HepG2 (cell line): ENCODE measurements around the gene TMEM164. TPM values are rescaled to one million over a fixed set of nuclear protein-coding genes. Genes with fewer than 3 reads are reported as not detected.

Experiments
- ATAC-seq: fragments of 200-7000 bp; cut with Tn5 transposase; 3 replicates; pipeline ENCODE4 v1.9.1; 2020; ENCODE audit warnings: mild to moderate bottlenecking, moderate library complexity
- BruUV-seq: library from RNA; stranded (reverse); fragments of 400-500 nt; replicated peaks from 2 replicates; lab custom pipeline; 2021; lab: Mats Ljungman, UMichigan
- CTCF ChIA-PET: fragments of 300-600 bp; formaldehyde crosslinking; extraction: SDS; loops from one replicate; lab custom pipeline; 2021; ENCODE audit warnings: low total read pairs, inconsistent platforms, low intra/inter-chr PET ratio; lab: Yijun Ruan, JAX
- POLR2A ChIA-PET: fragments of 350-600 bp; sonication (Branson Sonifier 250); formaldehyde crosslinking; loops from one replicate; lab custom pipeline; 2020; ENCODE audit warnings: antibody characterized with exemption, inconsistent platforms; lab: Yijun Ruan, JAX
- DNase-seq: peaks from one replicate; pipeline ENCODE4 v3.0.0-alpha.2; 2015; ENCODE audit warnings: low spot score
- FAIRE-seq: peaks from 3 replicates; lab custom pipeline; 2011; peaks lifted over from hg19 to GRCh38; lab: Jason Lieb, UNC
- H2AFZ ChIP-seq: one replicate; pipeline ENCODE4 v1.6.1; 2011; ENCODE audit warnings: low read length, inconsistent platforms
- H3K27ac ChIP-seq: fragments of 300-600 bp; 3 replicates; pipeline ENCODE4 v1.8.0; 2011; ENCODE audit warnings: mixed run types, mild to moderate bottlenecking, mixed read lengths, low read length, inconsistent platforms; ENCODE audit not compliant: insufficient read depth; ENCODE audit errors: extremely low read length
- H3K27me3 ChIP-seq, 2 experiments: fragments of 200-600 bp in 1 of 2; 2 replicates in 1 of 2; 3 replicates in 1 of 2; pipeline versions ENCODE4 v1.6.0 to v1.8.0; 2011; ENCODE audit warnings: low read length in 2 of 2, mild to moderate bottlenecking in 2 of 2, moderate library complexity in 2 of 2, inconsistent platforms in 1 of 2; ENCODE audit not compliant: insufficient read depth in 2 of 2, control insufficient read depth in 1 of 2
- H3K36me3 ChIP-seq, 2 experiments: fragments of 200-600 bp in 1 of 2; replicated peaks in 1 of 2; 2 replicates in 1 of 2; 3 replicates in 1 of 2; pipeline versions ENCODE4 v1.5.1 to v1.8.0; 2011; ENCODE audit warnings: low read length in 2 of 2, inconsistent platforms in 1 of 2; ENCODE audit not compliant: insufficient read depth in 2 of 2, control insufficient read depth in 1 of 2
- H3K4me1 ChIP-seq: 2 replicates; pipeline ENCODE4 v1.5.1; 2012; ENCODE audit warnings: low read length, inconsistent platforms; ENCODE audit not compliant: insufficient read depth
- H3K4me2 ChIP-seq: 2 replicates; pipeline ENCODE4 v1.6.0; 2011; ENCODE audit warnings: low read depth, low read length, inconsistent platforms
- H3K4me3 ChIP-seq, 3 experiments: fragments of 200-600 bp in 1 of 3; sonication (generic), shearing (Covaris generic) in 1 of 3; replicated peaks in 1 of 3; 2 replicates each; pipeline ENCODE4 v1.5.1; 2011 to 2016; ENCODE audit warnings: low read length in 3 of 3, inconsistent platforms in 2 of 3, low read depth in 2 of 3, mild to moderate bottlenecking in 2 of 3, control low read depth in 1 of 3, mixed read lengths in 1 of 3; ENCODE audit not compliant: insufficient read depth in 1 of 3
- H3K79me2 ChIP-seq: one replicate; pipeline ENCODE4 v1.6.1; 2011; ENCODE audit warnings: low read length, inconsistent platforms; ENCODE audit not compliant: insufficient read depth
- H3K9ac ChIP-seq: 2 replicates; pipeline ENCODE4 v1.6.0; 2011; ENCODE audit warnings: mild to moderate bottlenecking, low read depth, low read length, inconsistent platforms; ENCODE audit not compliant: insufficient read depth
- H3K9me3 ChIP-seq: 2 replicates; pipeline ENCODE4 v1.5.1; 2012; ENCODE audit warnings: mild to moderate bottlenecking, low read length
- H4K20me1 ChIP-seq: 2 replicates; pipeline ENCODE4 v1.6.0; 2011; ENCODE audit warnings: inconsistent platforms, mild to moderate bottlenecking, low read length, moderate library complexity; ENCODE audit not compliant: insufficient read depth
- ATF1 ChIP-seq: IDR thresholded peaks from 2 replicates; pipeline ENCODE4 v1.6.1; 2016; ENCODE audit warnings: mild to moderate bottlenecking, control low read depth
- EP300 ChIP-seq, 3 experiments: sonication (generic) in 1 of 3; formaldehyde crosslinking in 1 of 3; IDR thresholded peaks; 2 replicates each; pipeline versions ENCODE4 v1.5.1 to v1.6.1; 2011 to 2020; ENCODE audit warnings: low read depth in 2 of 3, low read length in 2 of 3, borderline replicate concordance in 1 of 3, improper control_type of control experiment in 1 of 3, mild to moderate bottlenecking in 1 of 3, missing genetic modification reagents in 1 of 3, moderate library complexity in 1 of 3
- ISL2 ChIP-seq: sonication (generic); formaldehyde crosslinking; IDR thresholded peaks from 2 replicates; pipeline ENCODE4 v1.5.0; 2020; ENCODE audit warnings: missing genetic modification reagents
- MBNL3 ChIP-seq: fragments of 250-450 bp; sonication (Bioruptor Pico); conservative IDR thresholded peaks from 2 replicates; pipeline ENCODE4 v1.8.0; 2022; ENCODE audit warnings: mild to moderate bottlenecking, inconsistent platforms
- MTF1 ChIP-seq: sonication (generic); formaldehyde crosslinking; IDR thresholded peaks from 2 replicates; pipeline ENCODE4 v1.5.0; 2020; ENCODE audit warnings: missing genetic modification reagents
- NFATC3 ChIP-seq: sonication (generic); formaldehyde crosslinking; IDR thresholded peaks from 2 replicates; pipeline ENCODE4 v1.5.1; 2020; ENCODE audit warnings: mild to moderate bottlenecking, missing genetic modification reagents
- RNF219 ChIP-seq: sonication (generic); formaldehyde crosslinking; IDR thresholded peaks from 2 replicates; pipeline ENCODE4 v1.5.0; 2020; ENCODE audit warnings: mild to moderate bottlenecking, missing genetic modification reagents
- RXRB ChIP-seq: IDR thresholded peaks from 2 replicates; pipeline ENCODE4 v1.6.1; 2016; ENCODE audit warnings: borderline replicate concordance, missing genetic modification reagents, missing compliant biosample characterization
- TBX2 ChIP-seq: sonication (generic); formaldehyde crosslinking; IDR thresholded peaks from 2 replicates; pipeline ENCODE4 v1.5.0; 2020; ENCODE audit warnings: missing genetic modification reagents, mild to moderate bottlenecking, borderline replicate concordance
- TBX3 ChIP-seq: fragments of 450-650 bp; IDR thresholded peaks from 2 replicates; pipeline ENCODE4 v1.6.1; 2017; ENCODE audit warnings: antibody characterized with exemption, mild to moderate bottlenecking, inconsistent platforms, borderline replicate concordance
- ZBTB38 ChIP-seq: sonication (generic); formaldehyde crosslinking; IDR thresholded peaks from 2 replicates; pipeline ENCODE4 v1.5.1; 2020; ENCODE audit warnings: mild to moderate bottlenecking, missing genetic modification reagents
- ZC3H13 ChIP-seq: sonication (generic); formaldehyde crosslinking; IDR thresholded peaks from 2 replicates; pipeline ENCODE4 v1.8.1; 2023; ENCODE audit warnings: mild to moderate bottlenecking, missing genetic modification reagents, moderate library complexity
- ZFP1 ChIP-seq: IDR thresholded peaks from 2 replicates; pipeline ENCODE4 v1.6.1; 2016
- ZNF547 ChIP-seq: sonication (generic); formaldehyde crosslinking; IDR thresholded peaks from 2 replicates; pipeline ENCODE4 v1.5.1; 2020; ENCODE audit warnings: mild to moderate bottlenecking, missing genetic modification reagents
- ZNF777 ChIP-seq: sonication (generic); formaldehyde crosslinking; IDR thresholded peaks from 2 replicates; pipeline ENCODE4 v1.4.0; 2020; ENCODE audit warnings: missing genetic modification reagents
- ZNF878 ChIP-seq: sonication (generic); formaldehyde crosslinking; IDR thresholded peaks from 2 replicates; pipeline ENCODE4 v1.8.1; 2023; ENCODE audit warnings: mild to moderate bottlenecking, missing genetic modification reagents, moderate library complexity
- WGBS: methylation state at CpG from one replicate; pipeline ENCODE4 v1.1.6; 2017; ENCODE audit warnings: low lambda C conversion rate; 5-methylcytosine and 5-hydroxymethylcytosine counted together
- in situ Hi-C: cut with HindIII; loops from 2 replicates; pipeline ENCODE4 v1.10.0; 2017; ENCODE audit warnings: low pct_unique_long_range_greater_than_20kb; ENCODE audit not compliant: extremely low pct_ligation_motif_present
- intact Hi-C: fragments of 100-400 bp; cut with micrococcal nuclease; formaldehyde crosslinking; loops from one replicate; pipeline ENCODE4 v1.10.0; 2022; ENCODE audit not compliant: unreplicated experiment
- polyA plus RNA-seq, 8 experiments: library from polyadenylated mRNA; depleted of rRNA in 3 of 8; stranded (reverse) in 7 of 8; unstranded in 1 of 8; fragments of >200 nt; fragmentation: Illumina TruSeq in 4 of 8; extraction: Trizol in 4 of 8; gene quantifications; 2 replicates each; pipeline versions ENCODE4 v1.2.1 to v1.2.3, GENCODE V29; 2011 to 2016; ENCODE audit warnings: low read depth in 4 of 8, missing spikeins in 1 of 8, mixed read lengths in 1 of 8; ENCODE audit not compliant: insufficient read depth in 1 of 8
- total RNA-seq, 5 experiments: library from RNA; depleted of rRNA; stranded (reverse); fragments of >200 nt; fragmentation: Illumina TruSeq; extraction: Trizol; gene quantifications; 2 replicates each; pipeline ENCODE4 v1.2.3, GENCODE V29; 2016; ENCODE audit warnings: low read depth in 1 of 5

Gene TMEM164
- total and polyA plus RNA-seq, 2 of the 13 experiments (the other 11 are each of a cell fraction or from before 2014, with no cell fraction given): 5.8 to 13.2 TPM

GRCh38 chrX:110183314-110183713 is 180.4 kb downstream of the TMEM164 start:
- intact Hi-C loops: no loop called here
- H3K36me3 ChIP-seq: no peaks in the 10 kb centered on the region
- no peak overlapping the region for H3K4me3 ChIP-seq
- WGBS: 100% methylated on average over 2 of the region's 2 CpGs
- ChIA-PET POLR2A (no interaction called here), CTCF (no interaction called here)
- H3K9ac ChIP-seq: no peak overlapping the region
- ATAC-seq (no peak), FAIRE-seq (no peak), DNase-seq (no peak)
- H2AFZ ChIP-seq: no peak overlapping the region
- no peak overlapping the region for H3K27ac ChIP-seq
- BruUV-seq: no TSS peak
- H4K20me1 ChIP-seq: no peaks in the 10 kb centered on the region
- H3K4me1 ChIP-seq: no peaks in the 10 kb centered on the region
- in situ Hi-C loops: no loop called here
- H3K27me3 ChIP-seq: no peaks in the 10 kb centered on the region
- H3K4me2 ChIP-seq: no peak overlapping the region
- no peaks in the 10 kb centered on the region for H3K79me2 ChIP-seq
- no peak for TF ChIP-seq RXRB
- no peak for TF ChIP-seq ZNF547
- no peak for TF ChIP-seq TBX3
- no peak for TF ChIP-seq ZFP1
- TF ChIP-seq MTF1 (CRISPR knock-in tag): no peak
- H3K9me3 ChIP-seq: no peaks in the 10 kb centered on the region

- ATAC-seq (no peak), DNase-seq (no peak), FAIRE-seq (no peak)
- Histone ChIP-seq H3K4me3 (no peak overlapping the region), H3K4me1 (no peaks in the 10 kb centered on the region), H3K79me2 (no peaks in the 10 kb centered on the region), H2AFZ (no peak overlapping the region), H4K20me1 (no peaks in the 10 kb centered on the region), H3K9ac (no peak overlapping the region), H3K27ac (no peak overlapping the region), H3K9me3 (no peaks in the 10 kb centered on the region), H3K27me3 (no peaks in the 10 kb centered on the region), H3K36me3 (no peaks in the 10 kb centered on the region), H3K4me2 (no peak overlapping the region)
- in situ Hi-C loops (no loop called here), intact Hi-C loops (no loop called here)
- no peak for TF ChIP-seq ATF1 (CRISPR knock-in tag)
- no peak for TF ChIP-seq NFATC3
- TF ChIP-seq ISL2 (CRISPR knock-in tag): no peak
- TF ChIP-seq EP300 (IDR thresholded peaks at IDR 0.05; ENCODE audit: low read depth in 2 of 2, low read length in 2 of 2): no peak
- TF ChIP-seq EP300 (CRISPR knock-in tag; IDR thresholded peaks at IDR 0.05; ENCODE audit: borderline replicate concordance): no peak
- TF ChIP-seq ZNF777 (CRISPR knock-in tag): no peak
- no peak for TF ChIP-seq TBX2 (CRISPR knock-in tag)
- TF ChIP-seq RNF219 (CRISPR knock-in tag): no peak
- TF ChIP-seq ZBTB38 (CRISPR knock-in tag): no peak
- no peak for TF ChIP-seq ZC3H13
- no peak for TF ChIP-seq ZNF878 (CRISPR knock-in tag)
- TF ChIP-seq MBNL3 (CRISPR knock-in tag): no peak
- 88% methylated on average over 3 of the region's 4 CpGs for WGBS
- POLR2A ChIA-PET: no interaction called here
- CTCF ChIA-PET: no interaction called here
- BruUV-seq: no TSS peak
Measured at GRCh38 chrX:110188701-110189558, 186.0 kb downstream of the TMEM164 start.
